HEK293 (cell line): ENCODE data around the gene KCTD11.

ENCODE experiments used
- GLIS1 ChIP-seq: fragments of 450-650 bp; formaldehyde crosslinking; IDR thresholded peaks from 2 replicates; pipeline ENCODE4 v1.5.1; 2016; ENCODE audit warnings: missing biosample characterization, missing genetic modification characterization
- GLIS2 ChIP-seq: fragments of 450-650 bp; formaldehyde crosslinking; IDR thresholded peaks from 2 replicates; pipeline ENCODE4 v1.5.1; 2016; ENCODE audit warnings: missing biosample characterization, missing genetic modification characterization
- KLF10 ChIP-seq: fragments of 450-650 bp; IDR thresholded peaks from 2 replicates; pipeline ENCODE4 v1.5.1; 2018; ENCODE audit warnings: missing biosample characterization, mild to moderate bottlenecking, missing genetic modification characterization
- PATZ1 ChIP-seq: fragments of 450-650 bp; formaldehyde crosslinking; IDR thresholded peaks from 2 replicates; pipeline ENCODE4 v1.5.1; 2016; ENCODE audit warnings: missing biosample characterization, missing genetic modification characterization
- WT1 ChIP-seq: fragments of 450-650 bp; formaldehyde crosslinking; IDR thresholded peaks from 2 replicates; pipeline ENCODE4 v1.5.1; 2016; ENCODE audit warnings: missing biosample characterization, missing genetic modification characterization
- ZBTB17 ChIP-seq: fragments of 450-650 bp; formaldehyde crosslinking; IDR thresholded peaks from 2 replicates; pipeline ENCODE4 v1.5.1; 2016; ENCODE audit warnings: missing biosample characterization, missing genetic modification characterization
- ZBTB20 ChIP-seq: fragments of 450-650 bp; formaldehyde crosslinking; IDR thresholded peaks from 2 replicates; pipeline ENCODE4 v1.5.1; 2016; ENCODE audit warnings: missing biosample characterization, missing genetic modification characterization
- ZIC2 ChIP-seq: fragments of 450-650 bp; formaldehyde crosslinking; IDR thresholded peaks from 2 replicates; pipeline ENCODE4 v1.5.1; 2016; ENCODE audit warnings: missing biosample characterization, missing genetic modification characterization
- ZNF121 ChIP-seq: fragments of 450-650 bp; formaldehyde crosslinking; IDR thresholded peaks from 2 replicates; pipeline ENCODE4 v1.5.1; 2016; ENCODE audit warnings: missing biosample characterization, missing genetic modification characterization
- ZNF211 ChIP-seq: fragments of 450-650 bp; formaldehyde crosslinking; IDR thresholded peaks from 2 replicates; pipeline ENCODE4 v1.5.1; 2016; ENCODE audit warnings: low read depth, missing biosample characterization, missing genetic modification characterization
- ZNF214 ChIP-seq: fragments of 450-650 bp; formaldehyde crosslinking; IDR thresholded peaks from 2 replicates; pipeline ENCODE4 v1.5.1; 2017; ENCODE audit warnings: missing biosample characterization, mild to moderate bottlenecking, missing genetic modification characterization, borderline replicate concordance
- ZNF24 ChIP-seq: fragments of 450-650 bp; formaldehyde crosslinking; IDR thresholded peaks from 2 replicates; pipeline ENCODE4 v1.5.1; 2016; ENCODE audit warnings: missing biosample characterization, missing genetic modification characterization
- ZNF26 ChIP-seq: fragments of 450-650 bp; formaldehyde crosslinking; IDR thresholded peaks from 2 replicates; pipeline ENCODE4 v1.5.1; 2016; ENCODE audit warnings: missing biosample characterization, missing genetic modification characterization
- ZNF48 ChIP-seq: fragments of 450-650 bp; formaldehyde crosslinking; IDR thresholded peaks from 2 replicates; pipeline ENCODE4 v1.5.1; 2016; ENCODE audit warnings: missing biosample characterization, missing genetic modification characterization
- ZNF501 ChIP-seq: fragments of 450-650 bp; formaldehyde crosslinking; IDR thresholded peaks from 2 replicates; pipeline ENCODE4 v1.5.1; 2016; ENCODE audit warnings: missing biosample characterization, missing genetic modification characterization
- ZNF513 ChIP-seq: fragments of 450-650 bp; IDR thresholded peaks from 2 replicates; pipeline ENCODE4 v1.5.1; 2018; ENCODE audit warnings: missing biosample characterization, missing genetic modification characterization
- ZNF580 ChIP-seq: fragments of 450-650 bp; formaldehyde crosslinking; IDR thresholded peaks from 2 replicates; pipeline ENCODE4 v1.5.1; 2016; ENCODE audit warnings: missing biosample characterization, missing genetic modification characterization
- ZNF610 ChIP-seq: fragments of 450-650 bp; formaldehyde crosslinking; IDR thresholded peaks from 2 replicates; pipeline ENCODE4 v1.5.1; 2016; ENCODE audit warnings: missing biosample characterization, missing genetic modification characterization, borderline replicate concordance
- ZNF621 ChIP-seq: fragments of 450-650 bp; formaldehyde crosslinking; IDR thresholded peaks from 2 replicates; pipeline ENCODE4 v1.5.1; 2017; ENCODE audit warnings: missing biosample characterization, missing genetic modification characterization
- ZNF777 ChIP-seq: fragments of 450-650 bp; formaldehyde crosslinking; IDR thresholded peaks from 2 replicates; pipeline ENCODE4 v1.5.1; 2017; ENCODE audit warnings: missing biosample characterization, missing genetic modification characterization, borderline replicate concordance
- ZSCAN30 ChIP-seq: fragments of 450-650 bp; IDR thresholded peaks from 2 replicates; pipeline ENCODE4 v1.5.1; 2018; ENCODE audit warnings: missing biosample characterization, mild to moderate bottlenecking, missing genetic modification characterization, moderate library complexity
- ZSCAN5A ChIP-seq: fragments of 450-650 bp; formaldehyde crosslinking; IDR thresholded peaks from 2 replicates; pipeline ENCODE4 v1.5.1; 2016; ENCODE audit warnings: missing biosample characterization, missing genetic modification characterization
- TF ChIP-seq, protein P1 (sequence below): fragments of 450-650 bp; formaldehyde crosslinking; IDR thresholded peaks from 2 replicates; pipeline ENCODE4; 2016; ENCODE audit warnings: missing biosample characterization, missing genetic modification characterization
- TF ChIP-seq, protein P2 (sequence below): fragments of 450-650 bp; formaldehyde crosslinking; IDR thresholded peaks from 2 replicates; pipeline ENCODE4 v1.5.1; 2016; ENCODE audit warnings: missing biosample characterization, missing genetic modification characterization, low read depth
- TF ChIP-seq, protein P3 (sequence below): fragments of 450-650 bp; formaldehyde crosslinking; IDR thresholded peaks from 2 replicates; pipeline ENCODE4 v1.5.1; 2016; ENCODE audit warnings: missing biosample characterization, missing genetic modification characterization
- TF ChIP-seq, protein P4 (sequence below): fragments of 450-650 bp; formaldehyde crosslinking; optimal IDR thresholded peaks from 2 replicates; pipeline ENCODE3; 2016; ENCODE audit warnings: missing biosample characterization, mild to moderate bottlenecking, missing genetic modification characterization

Gene KCTD11

GRCh38 chr17:7356072-7356549, 4.1 kb downstream of the KCTD11 start (continued):
- TF ChIP-seq, protein P1, sequence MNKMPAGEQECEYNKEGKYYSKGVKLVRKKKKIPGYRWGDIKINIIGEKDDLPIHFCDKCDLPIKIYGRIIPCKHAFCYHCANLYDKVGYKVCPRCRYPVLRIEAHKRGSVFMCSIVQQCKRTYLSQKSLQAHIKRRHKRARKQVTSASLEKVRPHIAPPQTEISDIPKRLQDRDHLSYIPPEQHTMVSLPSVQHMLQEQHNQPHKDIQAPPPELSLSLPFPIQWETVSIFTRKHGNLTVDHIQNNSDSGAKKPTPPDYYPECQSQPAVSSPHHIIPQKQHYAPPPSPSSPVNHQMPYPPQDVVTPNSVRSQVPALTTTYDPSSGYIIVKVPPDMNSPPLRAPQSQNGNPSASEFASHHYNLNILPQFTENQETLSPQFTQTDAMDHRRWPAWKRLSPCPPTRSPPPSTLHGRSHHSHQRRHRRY (tag by site-specific recombination), result no peak
- TF ChIP-seq ZNF610 (tag by site-specific recombination) (no peak), ZBTB17 (tag by site-specific recombination) (peak; percentile 68), ZNF777 (tag by site-specific recombination) (no peak), ZNF580 (tag by site-specific recombination) (0 out of 2 replicates have a peak, but pooled peaks have one; percentile 21), KLF10 (tag by site-specific recombination) (0 out of 2 replicates have a peak, but pooled peaks have one; percentile 17), ZNF621 (tag by site-specific recombination) (no peak), GLIS2 (tag by site-specific recombination) (peak; percentile 84), ZNF211 (no peak), ZSCAN30 (tag by site-specific recombination) (peak; percentile 77; the same call in 1 of the 2 replicates), GLIS1 (tag by site-specific recombination) (peak; percentile 73), ZNF214 (tag by site-specific recombination) (no peak), WT1 (tag by site-specific recombination) (no peak; the same call in 1 of the 2 replicates), PATZ1 (tag by site-specific recombination) (peak; percentile 88), ZIC2 (tag by site-specific recombination) (peak; percentile 65), ZNF501 (tag by site-specific recombination) (peak; percentile 55; the same call in 1 of the 2 replicates), ZNF24 (tag by site-specific recombination) (peak; percentile 53; the same call in 1 of the 2 replicates), ZNF121 (no peak), ZNF513 (tag by site-specific recombination) (no peak), ZBTB20 (tag by site-specific recombination) (peak; percentile 36), ZNF48 (no peak), ZSCAN5A (no peak), ZNF26 (tag by site-specific recombination) (no peak)
- TF ChIP-seq, protein P2, sequence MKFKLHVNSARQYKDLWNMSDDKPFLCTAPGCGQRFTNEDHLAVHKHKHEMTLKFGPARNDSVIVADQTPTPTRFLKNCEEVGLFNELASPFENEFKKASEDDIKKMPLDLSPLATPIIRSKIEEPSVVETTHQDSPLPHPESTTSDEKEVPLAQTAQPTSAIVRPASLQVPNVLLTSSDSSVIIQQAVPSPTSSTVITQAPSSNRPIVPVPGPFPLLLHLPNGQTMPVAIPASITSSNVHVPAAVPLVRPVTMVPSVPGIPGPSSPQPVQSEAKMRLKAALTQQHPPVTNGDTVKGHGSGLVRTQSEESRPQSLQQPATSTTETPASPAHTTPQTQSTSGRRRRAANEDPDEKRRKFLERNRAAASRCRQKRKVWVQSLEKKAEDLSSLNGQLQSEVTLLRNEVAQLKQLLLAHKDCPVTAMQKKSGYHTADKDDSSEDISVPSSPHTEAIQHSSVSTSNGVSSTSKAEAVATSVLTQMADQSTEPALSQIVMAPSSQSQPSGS (tag by site-specific recombination), result no peak
- TF ChIP-seq, protein P3, sequence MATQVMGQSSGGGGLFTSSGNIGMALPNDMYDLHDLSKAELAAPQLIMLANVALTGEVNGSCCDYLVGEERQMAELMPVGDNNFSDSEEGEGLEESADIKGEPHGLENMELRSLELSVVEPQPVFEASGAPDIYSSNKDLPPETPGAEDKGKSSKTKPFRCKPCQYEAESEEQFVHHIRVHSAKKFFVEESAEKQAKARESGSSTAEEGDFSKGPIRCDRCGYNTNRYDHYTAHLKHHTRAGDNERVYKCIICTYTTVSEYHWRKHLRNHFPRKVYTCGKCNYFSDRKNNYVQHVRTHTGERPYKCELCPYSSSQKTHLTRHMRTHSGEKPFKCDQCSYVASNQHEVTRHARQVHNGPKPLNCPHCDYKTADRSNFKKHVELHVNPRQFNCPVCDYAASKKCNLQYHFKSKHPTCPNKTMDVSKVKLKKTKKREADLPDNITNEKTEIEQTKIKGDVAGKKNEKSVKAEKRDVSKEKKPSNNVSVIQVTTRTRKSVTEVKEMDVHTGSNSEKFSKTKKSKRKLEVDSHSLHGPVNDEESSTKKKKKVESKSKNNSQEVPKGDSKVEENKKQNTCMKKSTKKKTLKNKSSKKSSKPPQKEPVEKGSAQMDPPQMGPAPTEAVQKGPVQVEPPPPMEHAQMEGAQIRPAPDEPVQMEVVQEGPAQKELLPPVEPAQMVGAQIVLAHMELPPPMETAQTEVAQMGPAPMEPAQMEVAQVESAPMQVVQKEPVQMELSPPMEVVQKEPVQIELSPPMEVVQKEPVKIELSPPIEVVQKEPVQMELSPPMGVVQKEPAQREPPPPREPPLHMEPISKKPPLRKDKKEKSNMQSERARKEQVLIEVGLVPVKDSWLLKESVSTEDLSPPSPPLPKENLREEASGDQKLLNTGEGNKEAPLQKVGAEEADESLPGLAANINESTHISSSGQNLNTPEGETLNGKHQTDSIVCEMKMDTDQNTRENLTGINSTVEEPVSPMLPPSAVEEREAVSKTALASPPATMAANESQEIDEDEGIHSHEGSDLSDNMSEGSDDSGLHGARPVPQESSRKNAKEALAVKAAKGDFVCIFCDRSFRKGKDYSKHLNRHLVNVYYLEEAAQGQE (tag by site-specific recombination), result no peak
- TF ChIP-seq, protein P4, sequence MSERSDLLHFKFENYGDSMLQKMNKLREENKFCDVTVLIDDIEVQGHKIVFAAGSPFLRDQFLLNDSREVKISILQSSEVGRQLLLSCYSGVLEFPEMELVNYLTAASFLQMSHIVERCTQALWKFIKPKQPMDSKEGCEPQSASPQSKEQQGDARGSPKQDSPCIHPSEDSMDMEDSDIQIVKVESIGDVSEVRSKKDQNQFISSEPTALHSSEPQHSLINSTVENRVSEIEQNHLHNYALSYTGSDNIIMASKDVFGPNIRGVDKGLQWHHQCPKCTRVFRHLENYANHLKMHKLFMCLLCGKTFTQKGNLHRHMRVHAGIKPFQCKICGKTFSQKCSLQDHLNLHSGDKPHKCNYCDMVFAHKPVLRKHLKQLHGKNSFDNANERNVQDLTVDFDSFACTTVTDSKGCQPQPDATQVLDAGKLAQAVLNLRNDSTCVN (tag by site-specific recombination), result peak; percentile 14
